Smooth muscle cell of the brain vasculature (primary cell): Measurements from ENCODE around the gene ACOT7.

Experiments used
- DNase-seq: peaks from one replicate; pipeline ENCODE4 v3.0.0-alpha.2; 2012; ENCODE audit warnings: low read depth, low spot score

ACOT7 gene

GRCh38 chr1:6251681-6252373 lies 141.7 kb downstream of the ACOT7 start:
- DNase-seq = no peak

GRCh38 chr1:6251233-6251632 lies 142.3 kb downstream of the ACOT7 start:
- DNase-seq = no peak

DNA sequence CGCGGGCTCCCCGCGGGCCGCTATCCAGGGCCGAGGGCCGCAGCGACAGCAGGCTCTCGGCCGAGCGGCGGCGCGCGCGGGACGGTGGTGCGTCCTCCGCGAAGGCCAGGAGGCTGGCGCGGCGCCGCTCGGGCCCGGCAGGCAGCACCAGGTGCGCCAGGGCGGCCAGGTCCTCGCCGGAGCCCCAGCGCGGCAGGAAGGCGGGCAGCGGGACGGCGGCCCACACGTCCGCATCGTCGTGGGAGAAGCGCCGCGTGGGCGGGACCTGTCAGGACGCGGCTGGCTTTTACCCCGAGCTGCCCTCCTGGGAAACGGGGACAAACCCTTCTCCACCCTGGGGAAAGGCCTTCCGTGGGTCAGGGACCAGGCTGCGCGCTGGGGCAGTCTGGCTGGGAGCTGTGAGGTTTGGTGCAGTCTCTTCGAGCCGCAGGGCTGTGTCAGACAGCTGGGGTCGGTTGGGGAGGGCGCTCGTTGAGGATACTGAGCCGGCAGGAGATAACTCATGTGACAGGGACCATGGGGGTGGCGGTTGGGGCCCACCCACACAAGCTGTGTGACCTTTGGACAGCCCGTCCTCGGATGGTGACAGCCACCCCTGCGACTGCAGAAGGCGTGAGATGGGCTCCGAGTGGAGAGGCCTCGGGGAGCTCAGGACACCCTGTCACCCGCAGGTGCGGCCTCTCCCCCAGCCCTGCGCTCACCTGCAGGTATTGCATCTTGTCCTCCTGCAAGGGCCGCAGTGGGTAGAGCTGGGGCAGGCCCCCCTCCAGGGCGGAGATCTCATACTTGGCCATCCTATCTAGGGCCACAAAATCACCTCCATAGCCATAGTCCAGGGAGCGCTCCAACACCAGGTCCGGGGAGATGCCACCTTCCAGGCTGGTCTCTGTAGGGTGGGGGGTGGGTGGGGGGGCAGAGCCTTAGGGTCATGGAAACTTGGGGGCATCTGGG lies 143.6 kb downstream of the ACOT7 start:
- DNase-seq = no peak

- DNase-seq = no peak
These were observed 144.4 kb downstream of the ACOT7 start for GRCh38 chr1:6248932-6249738.

GRCh38 chr1:6248161-6248776 lies 145.3 kb downstream of the ACOT7 start:
- DNase-seq = no peak

GRCh38 chr1:6247651-6248050 lies 145.9 kb downstream of the ACOT7 start:
- no peak for DNase-seq

DNA sequence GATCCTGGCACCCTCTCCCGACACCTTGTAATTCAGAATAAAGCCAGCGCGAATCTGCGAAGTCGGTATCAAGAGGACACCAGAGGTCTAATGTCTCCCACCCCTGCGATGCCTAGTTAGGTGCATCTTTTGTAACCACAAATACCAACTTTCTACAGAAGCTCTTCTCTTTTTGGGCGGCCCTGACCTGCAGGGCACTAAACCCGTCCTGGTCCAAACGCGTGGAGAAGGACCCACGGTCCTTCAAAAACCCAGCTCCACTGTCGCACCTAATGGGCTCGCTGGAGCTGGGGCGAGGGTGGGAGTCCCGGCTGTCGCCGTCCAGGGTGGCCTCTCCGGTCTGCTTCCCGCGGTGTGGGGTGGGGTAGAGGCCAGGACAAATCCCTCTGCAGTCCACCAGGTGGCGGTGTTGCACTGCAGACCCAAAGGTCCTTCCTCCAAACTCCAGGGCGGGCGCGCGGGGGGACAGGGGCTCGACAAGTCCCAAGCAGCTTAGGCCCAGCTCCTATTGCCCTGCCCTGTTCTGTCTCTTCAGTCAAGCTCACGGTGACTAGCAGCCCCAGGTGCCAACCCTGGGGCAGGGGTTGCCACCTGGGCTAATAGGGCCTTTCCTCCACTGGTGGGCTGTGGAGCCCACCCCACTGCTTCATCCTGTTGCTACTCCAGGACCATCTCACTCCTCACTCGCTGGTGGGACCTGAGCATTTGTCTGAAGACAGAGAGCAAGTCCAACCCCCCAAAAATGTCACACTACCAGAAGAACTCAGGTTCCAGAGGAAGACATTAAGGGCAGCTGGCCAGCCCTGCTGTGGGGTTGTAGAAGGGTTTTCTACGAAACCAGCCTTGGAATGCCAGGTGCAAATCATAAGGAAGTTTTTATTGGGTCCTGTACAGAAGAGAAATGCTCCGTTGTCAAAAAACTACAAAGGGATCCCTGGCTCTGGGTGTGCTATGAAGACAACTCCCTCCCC lies 146.8 kb downstream of the ACOT7 start:
- DNase-seq = peak; percentile 40

- DNase-seq = no peak
These were observed 147.6 kb downstream of the ACOT7 start for GRCh38 chr1:6245869-6246496.

- peak; percentile 37 for DNase-seq
These were observed 148.3 kb downstream of the ACOT7 start for GRCh38 chr1:6245086-6245868.

DNA sequence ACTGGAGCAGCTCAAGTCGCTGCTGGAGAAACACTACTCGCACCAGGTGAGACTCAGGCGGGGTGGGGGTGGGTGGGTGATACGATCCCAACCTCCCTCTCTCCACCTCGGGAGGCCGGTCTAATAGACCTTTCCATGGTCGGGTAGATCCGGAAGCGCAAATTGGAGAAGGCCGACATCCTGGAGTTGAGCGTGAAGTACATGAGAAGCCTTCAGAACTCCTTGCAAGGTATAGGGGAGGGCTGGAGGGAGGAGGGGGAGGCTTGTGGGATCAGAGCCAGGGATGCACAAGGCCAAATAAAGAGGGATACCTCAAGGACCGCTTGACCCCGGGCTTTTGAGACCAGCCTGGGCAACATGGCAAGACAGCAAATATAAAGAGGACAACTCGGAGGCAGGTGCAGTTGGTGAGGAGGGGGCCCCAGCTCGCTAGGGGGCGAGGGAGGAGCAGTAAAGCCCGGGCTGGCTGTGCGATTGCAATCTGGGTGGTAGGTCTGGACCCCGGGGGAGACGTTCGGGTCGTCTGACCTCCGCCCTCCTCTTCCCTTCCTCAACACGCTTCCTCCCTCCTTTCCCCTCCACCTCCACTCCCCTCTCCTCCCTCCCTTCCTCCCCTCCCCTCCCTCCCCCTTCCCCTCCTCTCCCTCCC lies 149.0 kb downstream of the ACOT7 start:
- no peak for DNase-seq

- no peak for DNase-seq
These were observed 149.6 kb downstream of the ACOT7 start, which contains the start of gene HES3 for GRCh38 chr1:6243993-6244392. TSS of gene HES3 (plus strand) at chr1:6244179. CDS start at chr1:6244366, 187 bp downstream.

DNA sequence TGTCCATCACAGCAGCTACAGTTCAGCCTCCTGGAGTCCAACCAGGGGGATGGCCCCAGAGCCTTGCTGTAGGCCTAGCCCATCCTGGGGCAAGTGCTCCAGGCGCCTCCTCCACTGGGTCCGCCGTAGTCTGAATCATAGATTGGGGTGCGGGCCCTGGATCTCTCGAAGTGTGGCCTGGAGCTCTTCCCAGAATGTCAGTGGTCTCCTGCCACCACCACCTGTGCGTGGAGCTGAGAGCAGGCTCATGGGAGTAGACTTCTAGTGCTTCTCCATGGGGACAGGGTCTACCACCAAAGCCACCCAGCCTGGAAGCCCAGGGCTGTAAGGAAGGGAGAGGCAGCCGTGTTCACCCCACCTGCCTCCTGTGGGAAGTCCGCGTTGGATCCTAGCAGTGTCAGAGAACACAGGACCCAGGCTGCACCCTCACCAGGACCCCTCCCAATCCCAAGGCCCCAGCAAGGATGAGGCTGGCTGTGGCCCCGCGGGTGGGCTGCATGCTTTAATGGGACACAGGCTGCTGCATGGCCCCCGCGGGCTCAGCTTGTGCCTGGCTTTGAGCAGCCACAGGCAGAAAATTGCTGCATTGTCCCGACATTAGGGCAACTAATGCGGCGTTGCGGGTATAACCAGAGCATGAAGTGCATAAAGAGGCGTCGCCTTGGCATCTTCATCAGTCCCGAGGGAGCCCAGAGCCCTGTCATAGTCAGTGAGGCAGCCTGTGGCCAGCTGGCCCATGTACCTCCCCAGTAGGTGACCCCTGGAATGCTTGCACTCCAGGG lies 150.3 kb downstream of the ACOT7 start:
- DNase-seq = no peak

- DNase-seq = no peak
These were observed 151.5 kb downstream of the ACOT7 start for GRCh38 chr1:6241887-6242740.

DNA sequence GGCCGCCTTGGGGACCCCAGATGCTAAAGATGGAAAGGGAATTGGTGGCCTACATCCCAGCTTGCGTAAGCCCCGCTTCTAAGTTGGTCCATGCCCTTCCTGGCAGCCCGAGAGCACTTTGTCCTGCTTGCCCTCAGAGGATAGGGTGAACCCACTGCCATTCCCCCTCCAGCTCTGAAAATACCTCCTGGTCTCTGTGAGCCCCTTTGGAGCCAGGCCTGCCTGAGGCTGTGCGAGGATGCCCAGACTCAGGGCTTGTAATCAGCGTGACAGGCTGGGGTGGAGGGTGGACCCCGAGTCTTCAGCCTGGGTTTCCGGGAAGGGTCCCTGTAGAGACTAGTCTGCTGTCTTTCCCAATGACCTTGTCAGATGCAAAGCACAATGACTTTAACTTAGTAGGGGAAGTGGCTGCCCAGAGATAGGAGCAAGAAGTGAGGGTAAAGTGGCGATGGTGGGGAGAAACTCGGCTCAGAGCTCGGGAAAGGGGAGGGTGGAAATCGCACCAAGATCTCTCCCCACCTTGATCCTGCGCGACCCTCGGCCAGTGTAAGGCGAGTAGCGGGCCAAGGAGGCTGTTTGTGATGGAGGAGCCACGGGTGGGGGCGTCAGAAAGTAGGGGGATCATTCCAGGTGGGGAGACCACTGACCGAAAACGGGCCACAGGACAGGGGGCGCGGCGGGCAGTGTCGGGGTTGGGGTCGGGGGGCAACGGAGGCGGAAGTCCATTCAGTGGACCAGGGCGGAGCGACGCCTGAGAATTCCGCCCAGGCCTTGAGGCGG lies 152.3 kb downstream of the ACOT7 start:
- DNase-seq = no peak

DNA sequence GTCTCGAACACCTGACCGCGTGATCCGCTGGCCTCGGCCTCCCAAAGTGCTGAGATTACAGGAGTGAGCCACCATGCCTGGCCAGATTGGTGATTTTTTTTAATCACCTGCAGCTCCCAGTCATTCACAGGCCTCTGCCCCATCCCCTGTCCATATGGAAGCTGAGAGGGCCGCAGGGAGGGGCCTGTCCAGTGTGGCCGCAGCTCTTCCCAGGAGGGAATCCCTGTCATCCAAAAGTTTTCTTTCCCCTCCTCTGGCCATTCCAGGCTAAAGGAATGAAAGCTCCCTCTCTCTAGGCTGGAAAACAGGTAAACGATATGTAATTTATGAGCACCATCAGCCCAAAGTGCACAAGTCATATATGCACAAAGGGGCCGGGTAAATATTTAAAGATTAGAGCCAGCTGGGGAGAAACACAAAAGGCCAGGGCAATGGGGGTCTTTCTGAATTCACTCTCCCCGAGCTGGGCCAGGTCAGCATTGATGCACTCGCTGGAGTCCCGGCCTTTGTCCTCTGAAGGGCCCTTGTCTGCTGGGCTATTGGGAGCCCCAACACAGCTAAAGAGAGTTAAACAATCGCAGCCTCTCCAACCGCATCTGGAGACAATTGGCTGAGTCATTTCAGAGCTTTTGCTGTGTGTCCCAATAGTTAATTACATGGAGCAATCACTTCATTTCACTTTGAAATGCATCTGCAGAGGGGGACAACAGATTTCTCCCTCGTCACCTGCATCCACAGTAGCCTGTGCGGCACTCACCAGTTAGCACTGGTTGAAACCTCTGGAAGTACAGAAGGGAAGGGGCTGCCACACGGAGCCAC lies 153.4 kb downstream of the ACOT7 start:
- no peak for DNase-seq
